Muscle of back (tissue), 11 donors: Measurements from ENCODE around the gene BMP6. TPM values are rescaled to one million over a fixed set of nuclear protein-coding genes. Genes with fewer than 3 reads are reported as not detected.
A peak's percentile ranks its signal among the peaks of the same experiment; 100 is the strongest.
"Not testable (repeated sequence)": the region's sequence is repeated elsewhere in the genome, so short reads cannot be mapped to it uniquely, and the experiment has no call there.

ENCODE experiments used
- DNase-seq, 3 donors: peaks; one replicate each; pipeline versions ENCODE4 v3.0.0 to v3.0.0-alpha.2; 2013
- polyA plus RNA-seq, 10 donors: library from polyadenylated mRNA; unstranded; fragments of 120-200 nt; gene quantifications; one replicate each; pipeline ENCODE4 v1.2.1, GENCODE V29; 2013; ENCODE audit not compliant: insufficient read length in 10 of 10

Gene BMP6
- polyA plus RNA-seq, 10 donors: 0.87 to 2.6 (median 1.5) TPM

- DNase-seq: no peak
Measured at GRCh38 chr6:7881765-7882500, 156.0 kb downstream of the BMP6 start.

- no peak for DNase-seq
Measured at GRCh38 chr6:7882505-7883257, 156.8 kb downstream of the BMP6 start.

DNA sequence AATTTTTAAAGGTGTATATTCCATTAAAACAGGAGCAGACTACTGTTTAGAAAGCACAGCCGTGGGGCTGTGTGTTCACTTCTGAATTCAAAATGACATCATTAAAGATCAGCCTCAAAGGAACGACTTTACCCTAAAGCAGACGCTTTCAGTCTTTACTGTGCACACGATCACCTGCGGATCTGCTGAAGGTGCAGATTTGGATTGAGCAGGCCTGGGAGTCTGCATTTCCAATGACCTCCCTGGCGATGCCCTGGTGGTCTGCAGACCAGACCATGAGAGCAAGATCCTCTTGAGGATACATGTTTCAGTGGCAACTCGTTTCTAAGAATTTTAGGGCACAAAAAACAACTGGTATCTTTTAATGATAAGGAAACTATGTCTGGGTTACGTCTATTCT, 157.5 kb downstream of the BMP6 start:
- no peak for DNase-seq

- DNase-seq: no peak
Measured at GRCh38 chr6:7886132-7886531, 160.2 kb downstream of the BMP6 start.

GRCh38 chr6:7887278-7887991, 161.5 kb downstream of the BMP6 start:
- DNase-seq: no peak

GRCh38 chr6:7888587-7889357, 162.9 kb downstream of the BMP6 start:
- no peak for DNase-seq

DNA sequence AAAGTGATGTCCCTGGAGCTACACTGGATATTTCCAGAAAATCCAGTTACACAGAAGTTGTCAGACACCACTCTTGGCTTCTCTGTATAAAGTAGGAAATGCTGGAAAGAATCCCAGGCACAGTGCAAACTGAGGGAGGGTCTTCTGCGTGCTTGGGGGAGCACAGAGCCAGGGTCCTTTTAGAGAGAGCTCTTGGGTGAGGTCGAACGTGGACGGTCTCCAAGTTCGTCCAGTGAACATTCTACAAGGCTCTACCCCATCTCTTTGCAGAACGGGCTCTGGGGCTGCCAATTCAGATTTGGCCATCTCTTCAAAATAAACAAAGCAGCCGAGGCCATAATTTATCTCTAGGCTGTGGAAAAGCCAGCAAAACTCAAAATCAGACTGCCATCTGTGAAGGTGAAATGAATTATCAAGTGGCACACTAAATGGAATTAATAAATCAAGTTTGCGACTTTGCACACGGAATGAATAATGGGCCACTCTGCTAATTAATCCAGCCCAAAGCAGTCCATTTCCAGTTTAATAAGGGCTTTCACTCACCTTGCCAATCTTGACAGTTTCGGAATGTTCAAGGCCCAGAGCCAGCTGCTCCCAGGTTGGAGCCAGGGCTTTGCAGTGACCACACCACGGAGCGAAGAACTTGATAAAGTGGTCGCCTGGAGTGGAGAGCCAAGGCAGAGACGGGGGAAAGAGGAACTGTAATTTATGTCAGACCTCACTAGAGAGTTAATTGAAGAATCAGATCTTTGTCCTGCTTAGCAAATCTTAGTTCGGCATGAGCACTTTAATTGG, 165.4 kb downstream of the BMP6 start:
- DNase-seq: no peak

GRCh38 chr6:7892367-7892766, 166.5 kb downstream of the BMP6 start:
- not testable (repeated sequence) for DNase-seq

- no peak for DNase-seq
Measured at GRCh38 chr6:7893342-7893741, 167.4 kb downstream of the BMP6 start.

DNA sequence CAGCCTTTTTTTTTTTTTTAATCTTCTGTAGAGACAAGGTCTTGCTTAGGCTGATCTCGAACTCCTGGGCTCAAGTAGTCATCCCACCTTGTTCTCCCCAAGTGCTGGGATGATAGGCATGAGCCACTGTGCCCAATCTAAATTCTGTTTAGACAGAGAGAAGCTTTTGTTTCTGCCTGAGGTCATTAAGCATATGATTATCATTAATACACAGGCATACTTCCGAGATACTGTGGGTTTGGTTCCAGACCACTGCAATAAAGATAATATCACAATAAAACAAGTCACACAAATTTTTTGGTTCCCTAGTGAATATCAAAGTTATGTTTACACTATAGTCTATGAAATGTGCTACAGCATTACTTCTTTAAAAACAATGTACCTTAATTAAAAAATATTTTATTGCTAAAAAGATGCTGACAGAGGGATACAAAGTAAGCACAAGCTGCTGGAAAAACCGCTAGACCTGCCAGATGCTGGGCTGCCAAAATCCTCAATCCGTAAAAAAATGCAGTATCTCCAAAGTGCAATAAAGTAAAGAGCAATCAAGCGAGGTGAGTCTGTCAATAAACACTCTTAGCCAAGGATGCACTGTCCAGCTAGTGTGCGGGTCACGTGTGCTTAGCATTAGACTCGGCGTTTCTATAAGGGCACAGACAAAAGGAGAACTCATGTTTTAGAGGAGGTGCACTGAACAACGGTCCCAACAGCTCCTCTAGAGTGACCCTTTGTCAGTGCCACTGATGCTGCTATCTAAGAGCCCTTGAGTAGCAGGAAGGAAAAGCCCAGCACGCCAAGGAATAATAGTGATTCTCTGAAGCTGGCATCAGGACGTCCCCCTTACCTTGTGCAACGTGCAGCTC, 168.6 kb downstream of the BMP6 start:
- DNase-seq: peak in 1 of 3 donors; percentile 16

DNA sequence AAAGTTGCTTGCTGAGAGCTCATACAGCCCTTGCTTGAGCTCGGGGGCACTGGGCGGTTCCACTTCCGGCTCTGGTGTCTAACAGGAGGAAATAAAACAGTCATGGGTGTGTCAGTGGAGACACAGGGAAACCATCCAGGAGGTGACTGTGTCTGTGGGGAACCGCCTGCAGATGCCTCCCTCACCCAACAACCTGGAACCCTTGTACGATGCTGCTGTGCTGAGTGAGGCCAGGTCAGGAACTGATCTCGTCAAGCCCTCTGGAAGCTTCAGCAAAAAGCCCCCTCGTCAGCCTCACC, 169.2 kb downstream of the BMP6 start:
- DNase-seq: no peak

GRCh38 chr6:7896465-7896987, 170.6 kb downstream of the BMP6 start:
- no peak for DNase-seq

GRCh38 chr6:7897461-7898192, 171.7 kb downstream of the BMP6 start:
- no peak for DNase-seq

DNA sequence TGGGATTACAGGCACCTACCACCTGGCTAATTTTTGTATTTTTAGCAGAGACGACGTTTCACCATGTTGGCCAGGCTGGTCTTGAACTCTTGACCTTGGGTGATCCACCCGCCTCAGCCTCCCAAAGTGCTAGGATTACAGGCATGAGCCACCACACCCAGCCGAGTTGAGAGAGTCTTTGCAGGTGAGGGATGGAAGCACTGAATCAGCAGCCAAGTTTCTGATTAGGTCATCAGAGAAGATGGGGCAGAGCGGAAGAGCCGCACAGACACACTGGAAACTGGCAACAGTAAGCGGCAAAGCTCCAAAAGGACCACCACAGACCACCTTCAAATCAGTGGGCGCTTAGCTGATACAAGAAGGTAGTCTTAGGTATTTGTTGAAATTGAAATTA, 172.3 kb downstream of the BMP6 start:
- not testable (repeated sequence) for DNase-seq

DNA sequence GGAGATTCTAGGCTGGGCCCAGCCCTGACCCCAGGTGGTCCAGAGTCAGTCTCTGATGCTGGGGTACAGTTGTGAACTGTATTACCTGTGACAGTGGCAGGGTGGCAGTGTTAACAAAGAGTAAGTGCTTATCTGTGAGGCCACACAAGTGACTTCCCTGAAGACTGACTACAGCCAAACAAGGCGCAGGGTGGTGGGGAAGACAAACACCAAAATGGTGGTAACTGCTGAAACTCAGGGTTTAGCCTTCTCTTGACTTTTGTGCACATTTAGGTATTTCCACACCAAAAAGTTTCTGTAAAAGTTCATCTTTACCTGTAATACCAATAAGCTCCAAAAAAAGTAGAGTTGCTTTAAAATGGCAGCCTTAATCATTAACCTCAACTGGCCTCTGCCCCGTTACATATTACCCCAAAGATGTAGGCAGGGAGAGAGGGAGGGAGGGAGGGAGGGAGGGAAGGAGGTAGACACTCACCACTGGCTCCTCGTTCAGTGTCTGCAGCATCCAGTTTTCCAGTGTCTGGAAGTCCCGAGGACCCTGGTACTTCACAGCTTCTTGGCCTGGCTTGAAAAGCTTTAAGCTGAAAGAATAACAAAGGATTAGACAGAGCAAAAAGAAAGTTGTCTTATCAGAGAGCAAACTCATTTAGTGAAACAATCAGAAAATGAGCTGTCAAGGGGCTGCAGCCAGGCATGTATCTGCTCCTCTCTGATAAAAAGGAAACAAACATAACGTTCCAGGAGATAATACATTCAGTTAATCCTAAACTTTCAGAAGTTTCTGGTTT, 173.4 kb downstream of the BMP6 start:
- DNase-seq: no peak

- no peak for DNase-seq
Measured at GRCh38 chr6:7899889-7900213, 174.0 kb downstream of the BMP6 start.

GRCh38 chr6:7900621-7901020, 174.7 kb downstream of the BMP6 start:
- no peak for DNase-seq

DNA sequence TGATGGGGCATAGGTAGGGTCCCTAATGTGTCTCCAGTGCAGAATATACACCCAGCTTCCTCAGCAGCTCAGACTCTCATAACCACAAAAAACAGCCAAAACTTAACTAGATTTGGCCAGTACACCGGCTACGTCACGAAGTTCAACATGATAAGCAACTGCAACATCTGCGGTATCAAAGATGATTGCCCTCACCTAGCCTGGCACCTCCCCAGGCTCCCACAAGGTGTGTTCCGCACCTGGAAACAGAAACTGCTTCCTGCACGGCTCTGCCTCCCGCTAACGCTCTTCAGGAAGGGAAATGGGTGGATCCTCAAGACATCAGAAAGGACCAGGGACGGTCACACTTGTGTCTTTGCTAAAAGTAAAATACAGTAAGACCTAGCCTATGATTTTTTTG, 175.2 kb downstream of the BMP6 start:
- no peak for DNase-seq

DNA sequence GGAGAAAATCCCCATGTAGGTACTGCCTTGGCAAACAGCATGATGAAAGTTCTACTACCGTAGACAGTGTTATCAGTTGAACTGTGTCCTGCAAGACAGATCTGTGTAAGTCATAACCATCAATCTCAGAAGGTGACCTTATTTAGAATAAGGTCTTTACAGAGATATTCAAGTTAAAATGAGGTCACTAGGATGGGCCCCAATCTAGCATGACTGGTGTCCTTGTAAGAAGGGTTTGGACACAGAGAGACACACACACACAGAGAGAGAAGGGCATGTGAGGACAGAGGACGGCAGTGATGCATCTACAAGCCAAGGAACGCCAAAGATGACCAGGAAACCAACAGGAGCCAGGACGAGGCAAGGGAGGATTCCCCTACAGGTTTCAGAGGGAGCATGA, 175.9 kb downstream of the BMP6 start:
- no peak for DNase-seq
